Stimulated activated CD4-positive, alpha-beta T cell treated with anti-CD3 and anti-CD28 coated beads, Interleukin-4, amount 100 ng/mL, for 1 hour (primary cell): ENCODE data around the gene PKD2.

Experiments
- DNase-seq: peaks from one replicate; pipeline ENCODE4 v3.0.0-alpha.2; 2020

The PKD2 gene

DNA sequence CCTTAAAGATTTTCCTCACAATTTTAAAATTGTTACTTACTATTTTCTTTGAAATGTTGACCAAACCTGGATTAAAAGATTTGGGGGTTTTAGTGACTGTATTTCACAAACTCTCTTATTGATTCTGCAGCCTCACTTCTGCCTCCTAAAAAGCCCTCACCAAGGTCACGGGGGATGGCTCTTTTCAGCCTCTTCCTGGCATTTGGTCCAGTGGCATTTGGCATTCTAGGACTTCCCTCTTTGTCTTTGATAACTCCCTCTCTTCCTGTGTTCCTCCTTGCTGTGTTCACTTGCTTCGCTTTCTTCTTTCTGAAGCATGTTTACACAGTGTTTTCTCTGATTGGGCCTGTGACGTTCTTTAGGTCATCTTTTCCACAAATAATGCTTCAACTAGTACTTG, 21.5 kb downstream of the PKD2 start:
- no peak for DNase-seq

DNA sequence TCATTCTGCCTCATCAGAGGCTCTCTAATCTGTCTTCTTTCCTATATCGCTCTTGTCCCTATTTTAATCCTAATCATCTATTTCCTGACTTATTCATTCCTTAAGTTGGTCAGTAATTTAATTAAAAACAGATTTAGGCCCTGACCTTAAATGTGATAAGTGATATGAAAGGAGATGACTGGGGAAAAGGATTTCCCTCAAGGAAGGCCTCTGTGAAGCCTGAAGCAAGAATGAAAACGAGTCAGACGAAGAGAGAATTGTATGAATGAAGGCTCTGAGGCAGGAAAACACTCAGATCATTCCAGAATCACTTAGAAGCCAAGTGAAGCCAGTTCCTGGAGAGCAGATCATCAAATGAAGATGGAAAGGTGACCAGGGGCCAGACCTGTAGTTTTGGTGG, 22.1 kb downstream of the PKD2 start:
- no peak for DNase-seq

DNA sequence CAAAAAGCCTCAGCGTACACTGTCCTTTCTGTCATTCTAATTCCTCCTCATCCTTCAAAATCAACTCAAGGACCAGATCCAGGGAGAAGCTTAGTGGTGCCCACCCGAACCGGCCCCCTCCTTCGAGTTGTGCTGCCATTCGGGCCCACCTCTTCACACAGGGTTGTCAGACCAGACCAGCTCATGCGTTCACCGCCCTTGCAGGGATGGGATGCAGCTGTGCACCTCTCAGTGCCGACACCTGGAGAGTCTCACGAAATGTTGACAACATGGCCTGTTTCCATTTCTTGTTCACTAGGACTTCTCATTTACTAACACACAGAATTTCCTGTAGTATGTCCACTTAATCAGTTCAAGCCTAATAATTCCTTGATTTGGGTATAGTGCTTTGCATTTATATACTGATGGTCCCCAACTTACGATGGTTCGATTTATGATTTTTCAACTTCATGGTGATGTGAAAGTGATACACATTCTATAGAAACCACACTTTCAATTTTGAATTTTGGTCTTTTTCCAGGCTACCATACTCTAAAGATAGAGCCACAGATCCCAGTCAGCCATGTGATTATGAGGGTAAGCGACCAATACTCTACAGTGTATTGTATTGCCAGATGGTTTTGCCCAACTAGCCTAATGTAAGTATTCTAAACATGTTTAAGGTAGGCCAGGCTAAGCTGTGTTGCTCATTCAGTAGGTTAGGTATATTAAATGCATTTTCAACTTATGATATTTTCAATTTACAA, 23.3 kb downstream of the PKD2 start:
- DNase-seq = no peak

DNA sequence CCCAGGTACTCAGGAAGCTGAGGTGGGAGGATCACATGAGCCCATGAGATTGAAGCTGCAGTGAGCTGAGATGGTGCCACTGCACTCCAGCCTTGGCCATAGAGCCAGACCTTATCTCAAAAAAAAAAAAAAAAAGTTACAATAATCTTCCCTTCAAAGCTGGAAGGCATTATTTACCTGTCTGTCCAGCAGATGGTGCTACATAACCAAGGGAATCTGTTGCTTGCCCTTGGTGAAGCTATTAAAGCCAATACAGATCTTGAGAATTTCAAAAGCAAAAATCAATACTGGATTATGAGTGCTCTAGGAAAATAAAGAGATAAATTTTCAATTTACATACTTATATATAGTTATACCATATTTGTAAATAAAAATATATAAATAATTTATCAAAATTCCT, 25.9 kb downstream of the PKD2 start:
- DNase-seq = no peak

DNA sequence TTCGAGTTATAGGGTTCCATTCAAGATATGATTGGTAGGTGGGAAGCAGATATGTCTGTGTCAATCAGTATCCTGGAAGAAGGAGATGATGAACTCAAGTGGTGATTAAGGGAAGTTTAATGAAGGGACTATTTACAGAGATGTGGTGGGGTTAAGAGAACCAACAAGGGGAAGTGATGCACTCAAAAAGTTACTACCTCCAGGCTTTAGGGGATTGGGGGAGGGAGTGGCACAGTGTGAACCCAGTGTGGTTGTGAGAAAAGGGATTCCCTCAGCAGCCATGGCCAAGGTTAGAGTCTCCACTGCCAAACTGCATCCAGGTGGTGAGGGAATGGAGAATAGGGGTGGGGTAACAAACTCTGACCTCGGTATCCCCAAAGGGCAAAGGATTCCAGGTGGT, 27.9 kb downstream of the PKD2 start:
- DNase-seq = no peak

DNA sequence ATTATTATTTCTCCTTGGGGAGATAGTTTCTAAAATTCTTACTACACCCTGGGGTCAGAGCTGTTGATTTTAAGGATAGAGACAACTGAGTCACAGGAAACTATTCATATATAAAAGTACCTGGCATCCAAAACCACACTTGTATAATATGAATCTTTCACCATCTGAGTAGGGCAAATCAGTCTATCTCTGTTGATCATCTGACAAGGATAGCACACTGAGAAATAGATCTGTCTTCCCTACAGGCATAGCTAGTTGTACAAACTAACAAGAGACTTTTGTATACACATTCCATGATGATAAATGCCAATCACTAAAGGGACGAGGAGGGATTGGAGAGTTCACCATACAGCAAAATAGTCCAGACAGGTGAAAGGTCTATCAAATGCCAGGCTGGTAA, 30.0 kb downstream of the PKD2 start:
- no peak for DNase-seq

DNA sequence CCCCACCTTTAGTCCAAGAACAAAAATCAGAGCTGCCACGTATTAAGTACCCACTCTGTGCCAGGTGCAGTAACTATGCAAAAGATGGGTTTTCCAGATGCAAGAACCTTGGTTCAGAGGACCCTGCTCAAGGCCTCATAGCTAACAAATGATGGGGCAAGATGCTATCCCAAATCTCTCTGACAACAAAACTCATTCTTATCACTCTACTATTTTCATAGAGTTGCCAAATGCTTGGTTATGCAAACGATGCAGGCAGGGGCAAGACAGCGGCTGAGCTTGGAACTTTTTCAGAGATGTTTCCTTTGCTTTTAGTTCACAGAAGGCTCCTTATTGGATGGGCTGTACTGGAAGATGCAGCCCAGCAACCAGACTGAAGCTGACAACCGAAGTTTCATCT, 30.5 kb downstream of the PKD2 start:
- DNase-seq = no peak

DNA sequence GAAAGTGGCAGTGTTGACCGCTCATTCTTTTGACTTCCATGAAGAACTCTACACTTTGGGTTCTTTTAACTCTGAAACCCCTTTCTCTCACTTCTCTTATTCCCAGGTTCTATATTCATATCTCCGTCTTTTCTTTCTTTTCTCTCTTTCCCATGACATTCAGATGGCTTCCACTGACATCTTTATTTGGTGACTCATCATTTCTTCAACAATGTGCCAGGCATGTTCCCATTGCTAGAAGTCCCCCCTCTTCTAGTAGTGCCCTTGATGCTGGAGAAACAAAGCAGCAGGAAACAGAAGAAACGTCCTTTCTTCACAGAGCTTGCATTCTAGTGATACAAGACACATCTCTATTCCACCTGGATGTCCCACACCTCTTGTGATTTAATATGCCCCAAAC, 33.3 kb downstream of the PKD2 start:
- DNase-seq = no peak

DNA sequence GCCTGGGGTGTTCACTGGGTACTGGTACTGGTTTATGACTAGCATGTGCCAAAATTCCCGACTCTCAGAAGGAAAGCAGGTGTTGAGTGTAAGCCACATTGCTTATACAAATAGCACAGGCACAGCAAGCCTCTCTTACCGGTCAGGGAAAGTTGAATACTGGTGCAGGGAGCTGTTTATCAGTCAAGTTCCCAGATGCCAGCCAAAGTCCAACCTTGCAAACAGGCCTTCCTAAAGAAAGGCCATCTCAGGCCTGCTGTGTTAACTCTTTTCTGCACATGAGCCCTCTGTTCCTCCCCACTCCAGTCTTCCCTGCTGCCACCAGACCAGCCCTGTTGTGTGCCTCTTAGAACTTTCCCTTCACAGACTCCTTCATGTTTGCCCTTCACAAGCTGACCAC, 34.2 kb downstream of the PKD2 start:
- DNase-seq = no peak

DNA sequence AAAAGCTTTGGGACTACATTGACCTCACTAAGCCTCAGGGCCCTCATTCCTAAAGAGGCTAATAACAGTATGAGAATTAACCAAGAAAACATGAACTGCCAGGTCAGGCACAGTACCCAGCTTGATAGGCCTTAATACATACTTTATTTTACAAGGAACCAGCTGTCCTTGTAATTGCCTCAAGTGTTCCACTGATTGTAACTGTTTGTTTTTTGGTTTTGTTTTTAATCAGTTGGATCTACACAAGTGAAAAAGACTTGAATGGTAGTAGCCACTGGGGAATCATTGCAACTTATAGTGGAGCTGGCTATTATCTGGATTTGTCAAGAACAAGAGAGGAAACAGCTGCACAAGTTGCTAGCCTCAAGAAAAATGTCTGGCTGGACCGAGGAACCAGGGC, 35.6 kb downstream of the PKD2 start:
- DNase-seq = no peak

DNA sequence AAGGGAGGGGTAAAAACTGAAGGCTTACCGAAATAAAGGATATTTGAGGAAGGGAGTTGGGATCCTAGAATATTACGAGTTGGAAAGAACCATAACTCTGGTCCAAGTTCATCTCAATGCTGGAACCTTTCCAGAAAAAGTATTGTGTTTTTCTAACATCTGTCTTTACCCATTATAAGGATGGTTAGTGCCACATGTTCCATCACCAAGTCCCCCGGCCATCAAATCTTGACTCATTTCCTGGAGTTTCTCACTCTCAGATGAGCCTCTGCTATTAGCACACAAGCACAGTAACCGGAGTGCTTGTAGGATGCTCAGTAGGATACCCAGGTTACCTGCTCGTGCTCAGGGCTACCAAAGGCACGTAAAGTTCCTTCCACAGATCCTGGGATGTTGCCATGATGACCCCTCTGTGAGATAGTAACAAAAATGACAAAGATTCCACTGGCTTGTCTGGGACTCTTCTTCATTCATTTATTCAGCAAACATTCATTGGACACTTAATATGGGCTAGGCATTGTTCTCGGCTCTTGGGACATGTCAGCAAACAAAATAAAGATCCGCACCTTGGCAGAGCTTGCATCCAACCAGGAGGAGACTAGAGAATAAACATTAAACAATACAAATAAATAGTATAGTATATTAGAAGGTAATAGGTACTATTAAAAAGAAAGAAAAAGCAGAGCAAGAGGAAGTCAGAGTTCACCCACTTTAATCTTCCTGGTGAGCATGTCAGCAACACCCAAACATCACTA, 36.3 kb downstream of the PKD2 start:
- DNase-seq = no peak

DNA sequence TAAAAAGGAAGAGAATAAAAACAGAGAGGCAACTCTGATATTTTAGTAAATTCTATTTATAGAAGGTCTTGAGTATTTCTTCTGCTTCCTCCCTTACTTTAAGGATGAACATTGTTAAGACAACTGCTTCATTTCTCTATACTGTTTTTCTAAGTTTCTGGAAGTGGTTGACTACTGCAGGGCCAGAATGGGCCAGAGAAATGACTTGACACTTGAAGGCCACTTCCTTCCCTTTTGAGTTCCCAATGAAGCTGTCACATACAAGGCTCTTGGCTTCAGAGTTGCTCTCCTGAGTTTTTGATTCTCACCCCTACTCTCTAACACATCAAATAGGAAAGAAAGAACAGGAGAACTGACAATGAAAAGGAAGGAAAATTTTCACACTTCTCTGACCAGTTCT, 37.6 kb downstream of the PKD2 start:
- DNase-seq = no peak

DNA sequence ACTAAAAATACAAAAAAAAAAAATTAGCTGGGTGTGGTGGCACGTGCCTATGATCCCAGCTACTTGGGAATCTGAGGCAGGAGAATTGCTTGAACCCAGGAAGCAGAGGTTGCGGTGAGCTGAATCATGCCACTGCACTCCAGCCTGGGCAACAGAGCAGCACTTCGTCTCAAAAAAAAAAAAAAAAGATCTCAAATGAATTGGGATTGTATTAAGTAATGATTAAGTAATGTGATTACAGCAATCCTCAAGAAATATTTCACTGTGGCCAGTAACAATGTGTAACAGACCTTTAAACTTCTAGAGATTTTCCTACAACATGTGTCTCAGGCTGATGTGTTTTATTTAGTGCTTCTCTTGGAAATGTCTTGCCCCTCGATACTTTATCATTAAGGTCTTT, 46.8 kb downstream of the PKD2 start:
- DNase-seq = no peak

DNA sequence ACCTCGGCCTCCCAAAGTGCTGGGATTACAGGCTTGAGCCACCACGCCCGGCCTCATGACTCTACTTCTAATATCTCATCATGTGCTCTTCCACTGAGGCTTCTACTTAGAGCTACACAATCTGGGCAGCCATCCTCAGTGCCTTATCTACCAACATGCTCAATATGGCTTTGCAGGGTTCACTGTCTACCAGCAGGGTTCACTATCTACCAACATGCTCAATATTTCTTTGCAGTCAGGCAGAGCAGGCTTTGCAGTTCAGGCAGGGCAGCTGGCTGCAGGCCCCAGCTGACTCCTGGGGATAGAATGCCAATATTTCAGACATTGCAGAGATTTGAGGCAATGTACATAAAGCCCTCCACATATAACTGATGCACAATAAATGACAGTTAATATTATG, 47.5 kb downstream of the PKD2 start:
- no peak for DNase-seq

DNA sequence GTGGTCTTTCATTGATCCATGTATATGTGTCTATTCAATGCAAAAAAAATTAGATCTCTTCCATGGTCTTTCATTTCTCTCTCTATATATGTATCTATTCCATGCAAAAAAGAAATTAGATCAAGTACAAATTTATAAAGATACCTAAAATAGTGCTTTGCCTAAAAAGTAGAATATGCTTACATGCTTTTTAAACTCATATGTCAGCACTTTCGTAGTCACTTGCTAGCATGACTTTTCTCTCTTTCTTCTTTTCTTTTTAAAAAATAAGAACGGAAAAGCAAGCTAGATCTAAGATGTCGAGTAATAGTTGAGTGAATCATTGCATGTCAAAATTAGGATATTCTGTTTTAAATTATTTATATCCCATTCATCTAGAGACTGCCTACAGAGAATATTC, 50.9 kb downstream of the PKD2 start:
- DNase-seq = no peak

DNA sequence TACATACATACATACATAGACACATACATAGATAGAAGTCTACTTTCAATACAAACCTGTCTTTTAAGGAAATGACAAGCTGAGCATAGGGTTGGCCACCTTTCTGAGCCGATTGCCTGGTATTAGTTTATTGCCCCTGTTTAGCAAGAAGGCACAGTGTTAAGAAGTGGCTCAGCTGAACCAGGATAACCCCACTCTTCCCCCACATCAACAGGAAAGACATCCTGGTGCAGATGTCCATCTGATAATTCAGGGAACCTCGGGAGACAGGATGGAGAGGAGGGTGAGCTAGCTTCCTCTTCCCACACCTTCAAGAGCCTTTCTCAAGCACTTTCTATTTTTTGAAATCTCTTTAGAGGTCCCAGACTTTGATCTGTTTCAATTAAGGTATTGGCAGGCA, 52.3 kb downstream of the PKD2 start:
- DNase-seq = no peak

DNA sequence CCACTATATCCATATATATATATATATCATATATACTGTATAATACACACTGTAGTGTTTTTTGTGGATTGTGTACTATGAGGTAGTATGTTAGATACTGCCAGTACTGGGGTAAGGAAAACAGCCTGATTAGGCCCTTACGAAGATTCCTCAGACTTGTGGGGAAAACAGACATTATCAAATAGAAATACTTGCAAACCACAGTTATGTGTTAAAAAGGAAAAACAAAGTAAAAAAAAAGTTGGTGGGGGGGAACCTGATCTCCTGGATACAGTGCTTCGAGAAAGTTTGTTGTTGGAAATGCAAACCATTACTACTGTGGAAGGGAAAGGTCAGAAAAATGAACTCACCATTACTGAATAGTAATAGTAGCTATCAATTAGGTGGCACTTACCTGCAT, 53.0 kb downstream of the PKD2 start:
- DNase-seq = no peak

DNA sequence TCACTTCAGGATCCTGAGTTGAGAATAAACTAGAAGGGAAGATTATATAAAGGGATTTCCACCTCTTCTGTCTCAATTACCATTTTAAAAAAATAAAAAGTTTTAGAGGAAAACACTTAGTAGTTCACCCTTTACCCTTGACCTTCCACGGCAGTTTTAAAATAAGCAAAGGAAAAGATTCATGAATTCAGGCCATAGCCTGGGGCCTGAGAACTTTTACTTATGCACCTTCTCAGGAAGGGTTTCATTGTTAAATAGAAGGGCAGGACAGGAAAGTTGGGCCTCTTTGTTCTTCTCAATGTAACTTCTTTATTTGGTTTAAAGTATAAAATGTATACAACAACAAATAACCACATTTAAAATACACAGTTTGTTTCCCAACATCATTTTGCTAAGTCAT, 54.9 kb downstream of the PKD2 start:
- no peak for DNase-seq

DNA sequence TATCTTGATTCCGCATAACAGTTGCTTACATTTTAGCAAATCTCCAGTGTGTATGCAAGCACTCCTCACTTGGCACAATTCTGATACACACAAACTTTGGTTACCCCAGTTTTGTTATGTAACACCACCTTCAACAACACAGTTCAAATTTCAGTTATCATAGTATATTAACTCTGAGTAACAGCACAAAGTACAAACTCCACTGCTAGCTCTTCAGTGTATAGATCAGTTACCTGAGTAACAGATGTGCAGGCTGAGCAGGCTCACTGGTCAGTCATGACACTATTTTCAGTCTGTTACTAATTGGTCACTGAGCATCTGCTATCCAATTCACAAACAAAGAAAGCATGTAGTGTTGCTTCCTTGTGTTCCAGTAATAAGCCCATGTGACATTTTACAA, 55.4 kb downstream of the PKD2 start:
- no peak for DNase-seq

DNA sequence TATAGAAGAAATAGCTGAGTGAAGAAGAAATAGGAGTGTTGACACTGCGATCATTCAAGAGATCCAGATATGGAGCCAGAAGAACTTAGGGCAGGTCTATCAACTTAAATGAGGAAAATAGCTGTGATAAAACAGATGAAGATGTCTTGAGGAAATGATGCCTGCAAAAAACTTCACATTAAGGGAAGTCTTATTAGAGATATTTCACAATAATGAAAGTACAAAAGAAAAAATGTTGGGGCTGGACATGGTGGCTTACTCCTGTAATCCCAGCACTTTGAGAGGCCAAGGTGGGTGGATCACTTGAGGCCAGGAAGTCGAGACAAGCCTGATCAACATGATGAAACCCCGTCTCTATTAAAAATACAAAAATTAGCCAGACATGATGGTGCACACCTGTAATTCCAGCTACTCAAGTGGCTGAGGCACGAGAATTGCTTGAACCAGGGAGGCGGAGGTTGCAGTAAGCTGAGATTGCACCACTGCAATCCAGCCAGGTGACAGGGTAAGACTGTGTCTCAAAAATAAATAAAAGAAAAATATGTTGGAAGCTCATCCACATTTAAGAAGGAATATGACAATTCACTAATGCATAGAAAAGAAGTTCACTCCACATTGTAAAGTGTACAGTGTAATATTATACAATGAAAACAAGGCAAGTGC, 56.3 kb downstream of the PKD2 start:
- no peak for DNase-seq

DNA sequence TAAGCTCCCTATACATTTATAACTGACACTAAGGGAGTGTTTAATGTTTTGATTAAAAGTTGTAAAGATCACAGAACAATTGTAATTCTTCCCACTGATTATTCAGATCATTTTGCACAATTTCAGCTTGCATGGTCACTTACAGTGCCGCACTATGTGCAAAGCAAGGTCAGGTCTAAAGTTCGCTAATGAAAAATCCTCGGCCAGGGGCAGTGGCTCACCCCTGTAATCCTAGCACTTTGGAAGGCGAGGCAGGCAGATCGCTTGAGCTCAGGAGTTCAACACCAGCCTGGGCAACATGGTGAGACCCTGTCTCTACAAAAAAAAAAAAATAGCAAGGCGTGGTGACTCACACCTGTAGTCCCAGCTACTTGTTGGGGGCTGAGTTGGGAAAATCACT, 57.0 kb downstream of the PKD2 start:
- no peak for DNase-seq

DNA sequence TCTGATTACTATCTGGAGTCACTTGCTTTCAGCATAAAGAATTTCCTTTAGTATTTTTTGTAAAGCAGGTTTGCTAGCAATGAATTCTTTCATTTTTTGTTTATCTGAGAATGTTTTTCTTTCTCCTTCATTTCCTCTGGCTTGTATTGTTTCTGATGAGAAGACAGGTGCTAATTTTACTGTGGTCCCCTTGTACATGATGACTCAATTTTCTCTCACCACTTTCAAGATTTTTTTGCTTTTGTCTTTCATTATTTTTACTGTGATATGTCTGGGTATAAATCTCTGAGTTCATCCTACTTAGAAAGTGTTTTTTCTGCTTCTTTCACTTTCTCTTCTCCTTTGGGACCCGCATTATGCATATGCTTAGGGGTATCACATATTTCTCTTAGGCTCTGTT, 62.6 kb downstream of the PKD2 start:
- no peak for DNase-seq

DNA sequence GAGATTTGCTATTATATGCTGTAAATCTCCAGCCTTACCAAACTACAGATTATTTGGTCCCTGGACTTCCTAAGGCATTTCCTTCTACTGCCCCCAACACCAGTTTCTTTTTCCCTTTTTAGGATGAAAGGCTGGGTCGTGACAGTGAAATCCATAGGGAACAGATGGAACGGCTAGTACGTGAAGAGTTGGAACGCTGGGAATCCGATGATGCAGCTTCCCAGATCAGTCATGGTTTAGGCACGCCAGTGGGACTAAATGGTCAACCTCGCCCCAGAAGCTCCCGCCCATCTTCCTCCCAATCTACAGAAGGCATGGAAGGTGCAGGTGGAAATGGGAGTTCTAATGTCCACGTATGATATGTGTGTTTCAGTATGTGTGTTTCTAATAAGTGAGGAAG, 67.9 kb downstream of the PKD2 start:
- no peak for DNase-seq

DNA sequence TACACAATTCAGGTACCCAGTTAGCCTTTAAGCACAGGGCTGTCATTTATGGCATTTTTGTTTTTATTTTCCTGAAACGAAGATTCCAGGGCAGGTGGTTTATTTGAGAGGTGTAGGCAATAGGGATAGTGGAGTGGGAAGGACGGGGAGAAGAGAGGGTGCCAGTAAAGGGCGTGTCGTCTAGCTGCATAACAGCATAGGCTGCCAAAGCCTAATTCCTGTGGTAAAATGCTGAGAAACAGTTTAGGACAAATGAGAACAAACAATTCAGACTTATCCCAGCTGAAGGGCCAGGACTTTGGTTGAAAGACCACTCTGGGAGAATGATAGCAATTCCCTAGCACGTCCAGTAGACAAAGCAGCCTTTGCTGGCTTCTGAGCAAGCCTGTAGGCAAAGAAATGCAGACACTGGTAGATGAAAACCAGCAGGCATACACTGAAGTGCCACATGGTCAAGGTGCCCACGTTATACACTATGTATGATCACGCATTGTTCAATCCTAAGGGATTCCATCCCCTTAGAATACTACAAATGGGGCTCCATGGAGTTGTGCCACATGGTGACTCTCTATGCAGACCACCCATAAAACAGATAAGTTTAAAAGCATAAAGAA, 70.6 kb downstream of the PKD2 start:
- DNase-seq = no peak
